Activated B cell treated with CpG ODN at 0.5 μM for 24 hours (primary cell): ENCODE measurements around the gene DNAJC5. TPM values are rescaled to one million over a fixed set of nuclear protein-coding genes. Genes with fewer than 3 reads are reported as not detected.

Source experiments
- ATAC-seq: fragments of 200-7000 bp; cut with Tn5 transposase; one replicate; pipeline ENCODE4 v1.10.0; 2021; ENCODE audit warnings: low read depth, mild to moderate bottlenecking, moderate library complexity
- CTCF ChIA-PET: fragments of 350-600 bp; sonication (Branson Sonifier 250); formaldehyde crosslinking; loops from one replicate; lab custom pipeline; 2021; ENCODE audit warnings: antibody characterized with exemption; lab: Charles Lee
- POLR2A ChIA-PET: fragments of 350-600 bp; sonication (Branson Sonifier 250); formaldehyde crosslinking; loops from one replicate; lab custom pipeline; 2021; ENCODE audit warnings: antibody characterized with exemption; lab: Charles Lee
- DNase-seq: peaks from one replicate; pipeline ENCODE4 v3.0.0; 2022
- H3K27ac Mint-ChIP-seq: one replicate; pipeline ENCODE4 v1.8.0; 2020; ENCODE audit warnings: mixed read lengths
- H3K27me3 Mint-ChIP-seq: one replicate; pipeline ENCODE4 v1.8.0; 2021; ENCODE audit warnings: mixed read lengths
- H3K36me3 Mint-ChIP-seq: one replicate; pipeline ENCODE4 v1.8.0; 2021; ENCODE audit warnings: low read depth, mixed read lengths
- H3K4me1 Mint-ChIP-seq: one replicate; pipeline ENCODE4 v1.8.0; 2021; ENCODE audit warnings: mixed read lengths
- H3K4me3 Mint-ChIP-seq: one replicate; pipeline ENCODE4 v1.8.0; 2020; ENCODE audit warnings: mild to moderate bottlenecking, mixed read lengths
- H3K9me3 Mint-ChIP-seq: one replicate; pipeline ENCODE4 v1.8.0; 2020; ENCODE audit warnings: mixed read lengths
- CTCF ChIP-seq: fragments of 200-600 bp; IDR thresholded peaks from one replicate; pipeline ENCODE4 v1.8.0; 2022; ENCODE audit warnings: antibody characterized with exemption, mild to moderate bottlenecking
- intact Hi-C: fragments of 100-400 bp; cut with micrococcal nuclease; formaldehyde crosslinking; loops from one replicate; pipeline ENCODE4 v1.15.1; 2024
- total RNA-seq: library from RNA; stranded (reverse); gene quantifications from 2 replicates; pipeline ENCODE4 v1.2.3, GENCODE V29; 2022

The DNAJC5 gene
- total RNA-seq, 1 donor from 2014 or later, result 28.6 TPM

- Mint-ChIP-seq H3K36me3 (peaks cover 38% of the 10 kb centered on the region), H3K27me3 (no peaks in the 10 kb centered on the region), H3K4me1 (peaks cover 38% of the 10 kb centered on the region), H3K4me3 (no peak overlapping the region), H3K9me3 (no peaks in the 10 kb centered on the region), H3K27ac (no peak overlapping the region)
- ChIA-PET POLR2A (no interaction called here), CTCF (no interaction called here)
- TF ChIP-seq CTCF, result no peak
- ATAC-seq, result no peak
- intact Hi-C loops, result no loop called here
- no peak for DNase-seq
Measured at GRCh38 chr20:63944078-63944941, 49.4 kb downstream of the DNAJC5 start.

GRCh38 chr20:63945031-63945658, 50.2 kb downstream of the DNAJC5 start:
- POLR2A ChIA-PET, result no interaction called here
- H3K4me3 Mint-ChIP-seq, result no peak overlapping the region

GRCh38 chr20:63945921-63946920, 51.3 kb downstream of the DNAJC5 start:
- H3K36me3 Mint-ChIP-seq, result peaks cover 28% of the 10 kb centered on the region
- ATAC-seq (no peak), DNase-seq (no peak)
- TF ChIP-seq CTCF, result no peak
- ChIA-PET CTCF (no interaction called here), POLR2A (interaction anchor here (0.7 kb wide), 1 partner anchor 992 kb away, joined by 3 read pairs; no protein-coding TSS in a partner anchor)
- no peaks in the 10 kb centered on the region for H3K9me3 Mint-ChIP-seq
- H3K4me1 Mint-ChIP-seq, result peaks cover 52% of the 10 kb centered on the region
- intact Hi-C loops, result no loop called here
- no peak overlapping the region for H3K27ac Mint-ChIP-seq
- no peaks in the 10 kb centered on the region for H3K27me3 Mint-ChIP-seq
- no peak overlapping the region for H3K4me3 Mint-ChIP-seq

More at GRCh38 chr20:63945031-63945658, 50.2 kb downstream of the DNAJC5 start:
- H3K4me1 Mint-ChIP-seq, result peaks cover 47% of the 10 kb centered on the region
- ATAC-seq, result no peak
- CTCF ChIA-PET, result no interaction called here
- intact Hi-C loops, result no loop called here
- no peak overlapping the region for H3K27ac Mint-ChIP-seq
- no peak for TF ChIP-seq CTCF
- DNase-seq, result no peak
- H3K27me3 Mint-ChIP-seq, result no peaks in the 10 kb centered on the region
- H3K36me3 Mint-ChIP-seq, result peaks cover 36% of the 10 kb centered on the region
- H3K9me3 Mint-ChIP-seq, result no peaks in the 10 kb centered on the region

- Mint-ChIP-seq H3K4me3 (peak overlapping the region; percentile 5), H3K4me1 (peaks cover 54% of the 10 kb centered on the region), H3K9me3 (no peaks in the 10 kb centered on the region), H3K36me3 (peaks cover 27% of the 10 kb centered on the region), H3K27me3 (no peaks in the 10 kb centered on the region), H3K27ac (no peak overlapping the region)
- ChIA-PET CTCF (no interaction called here), POLR2A (interaction anchor here (0.7 kb wide), 1 partner anchor 993 kb away, joined by 3 read pairs; no protein-coding TSS in a partner anchor)
- intact Hi-C loops, result no loop called here
- no peak for DNase-seq
- no peak for ATAC-seq
- TF ChIP-seq CTCF, result no peak
Measured at GRCh38 chr20:63946986-63947637, 52.2 kb downstream of the DNAJC5 start.
